ENCODE measurements around the gene AHCTF1. TPM values are rescaled to one million over a fixed set of nuclear protein-coding genes. Genes with fewer than 3 reads are reported as not detected.

Gene AHCTF1
- total RNA-seq, 1 experiment from 2014 or later = 65.8 TPM

DNA sequence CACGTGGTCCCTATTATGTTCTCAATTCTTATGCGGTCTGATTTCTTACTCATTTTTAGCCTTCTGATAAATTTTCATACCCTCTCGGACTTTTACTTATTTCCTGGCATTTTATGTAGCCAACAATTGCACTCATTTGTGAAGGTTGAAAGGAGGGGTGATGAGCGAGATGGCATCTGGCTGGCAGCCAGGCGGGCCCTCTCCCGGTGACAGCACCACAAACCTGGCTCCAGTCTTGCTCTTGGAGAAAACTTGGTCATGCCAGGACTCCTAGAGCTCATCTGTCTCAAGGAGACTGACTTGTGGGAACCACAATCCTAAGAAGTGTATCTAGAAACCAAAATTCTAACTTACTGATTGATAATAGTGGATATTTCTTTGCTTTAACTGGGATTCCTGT lies 14.6 kb upstream of the AHCTF1 start:
- Histone ChIP-seq H3K9me3 (ENCODE audit: low read depth, low read length, poor library complexity, severe bottlenecking) (no peaks in the 10 kb centered on the region), H3K4me3 (ENCODE audit: low read depth, low read length, poor library complexity, severe bottlenecking) (no peak overlapping the region), H3K27ac (ENCODE audit: low read depth, low read length, poor library complexity, severe bottlenecking) (no peak overlapping the region), H3K27me3 (replicated peaks; ENCODE audit: insufficient read depth, low read depth, low read length, poor library complexity) (no peaks in the 10 kb centered on the region), H3K36me3 (ENCODE audit: insufficient read depth, low read length, poor library complexity, severe bottlenecking) (no peaks in the 10 kb centered on the region), H3K4me1 (ENCODE audit: insufficient read depth, low read length, poor library complexity, severe bottlenecking) (no peaks in the 10 kb centered on the region)
- TF ChIP-seq, protein P1, sequence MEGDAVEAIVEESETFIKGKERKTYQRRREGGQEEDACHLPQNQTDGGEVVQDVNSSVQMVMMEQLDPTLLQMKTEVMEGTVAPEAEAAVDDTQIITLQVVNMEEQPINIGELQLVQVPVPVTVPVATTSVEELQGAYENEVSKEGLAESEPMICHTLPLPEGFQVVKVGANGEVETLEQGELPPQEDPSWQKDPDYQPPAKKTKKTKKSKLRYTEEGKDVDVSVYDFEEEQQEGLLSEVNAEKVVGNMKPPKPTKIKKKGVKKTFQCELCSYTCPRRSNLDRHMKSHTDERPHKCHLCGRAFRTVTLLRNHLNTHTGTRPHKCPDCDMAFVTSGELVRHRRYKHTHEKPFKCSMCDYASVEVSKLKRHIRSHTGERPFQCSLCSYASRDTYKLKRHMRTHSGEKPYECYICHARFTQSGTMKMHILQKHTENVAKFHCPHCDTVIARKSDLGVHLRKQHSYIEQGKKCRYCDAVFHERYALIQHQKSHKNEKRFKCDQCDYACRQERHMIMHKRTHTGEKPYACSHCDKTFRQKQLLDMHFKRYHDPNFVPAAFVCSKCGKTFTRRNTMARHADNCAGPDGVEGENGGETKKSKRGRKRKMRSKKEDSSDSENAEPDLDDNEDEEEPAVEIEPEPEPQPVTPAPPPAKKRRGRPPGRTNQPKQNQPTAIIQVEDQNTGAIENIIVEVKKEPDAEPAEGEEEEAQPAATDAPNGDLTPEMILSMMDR (conservative IDR thresholded peaks at IDR 0.05; ENCODE audit: low read depth, low read length) = no peak
- no peak for TF ChIP-seq EZH2 (IDR thresholded peaks at IDR 0.05; ENCODE audit: borderline replicate concordance, low read depth, low read length, poor library complexity, severe bottlenecking)
- DNase-seq (ENCODE audit: low spot score) = no peak
- ChIA-PET POLR2A (ENCODE audit: low non-redundant PET) (no interaction called here), CTCF (no interaction called here)
- no TSS peak for BruUV-seq (replicated peaks)
- intact Hi-C loops (cut with micrococcal nuclease; ENCODE audit: unreplicated experiment) = no loop called here

DNA sequence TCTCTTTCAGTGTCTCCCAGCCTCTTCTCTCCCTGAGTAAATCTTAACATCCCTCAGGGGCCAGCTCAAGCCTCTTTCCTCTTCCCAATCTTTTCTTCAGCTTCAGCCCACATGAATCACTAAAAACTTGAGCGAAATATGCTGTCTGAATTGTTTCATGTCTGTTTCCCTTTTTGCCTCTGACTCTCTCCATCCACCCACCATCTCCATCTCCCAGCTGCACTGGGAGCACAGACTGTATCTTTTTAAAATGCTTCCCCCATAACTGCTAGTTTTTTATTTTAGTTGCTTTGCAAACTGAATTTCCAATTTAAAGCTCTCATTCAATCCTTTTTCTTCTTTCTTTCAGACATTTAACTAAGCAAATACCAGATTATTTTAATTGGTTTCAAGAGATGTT lies 3.0 kb upstream of the AHCTF1 start:
- H3K4me3 ChIP-seq (ENCODE audit: low read depth, low read length, poor library complexity, severe bottlenecking) = no peak overlapping the region
- CTCF ChIA-PET = no interaction called here
- TF ChIP-seq, protein P1 (conservative IDR thresholded peaks at IDR 0.05; ENCODE audit: low read depth, low read length) = no peak
- TF ChIP-seq EZH2 (IDR thresholded peaks at IDR 0.05; ENCODE audit: borderline replicate concordance, low read depth, low read length, poor library complexity, severe bottlenecking) = no peak
- no peak overlapping the region for H3K27ac ChIP-seq (ENCODE audit: low read depth, low read length, poor library complexity, severe bottlenecking)
- no peaks in the 10 kb centered on the region for H3K4me1 ChIP-seq (ENCODE audit: insufficient read depth, low read length, poor library complexity, severe bottlenecking)
- intact Hi-C loops (cut with micrococcal nuclease; ENCODE audit: unreplicated experiment) = no loop called here
- H3K9me3 ChIP-seq (ENCODE audit: low read depth, low read length, poor library complexity, severe bottlenecking) = no peaks in the 10 kb centered on the region
- POLR2A ChIA-PET (ENCODE audit: low non-redundant PET) = no interaction called here
- no peaks in the 10 kb centered on the region for H3K36me3 ChIP-seq (ENCODE audit: insufficient read depth, low read length, poor library complexity, severe bottlenecking)
- no peaks in the 10 kb centered on the region for H3K27me3 ChIP-seq (replicated peaks; ENCODE audit: insufficient read depth, low read depth, low read length, poor library complexity)
- no peak for DNase-seq (ENCODE audit: low spot score)
- no TSS peak for BruUV-seq (replicated peaks)

DNA sequence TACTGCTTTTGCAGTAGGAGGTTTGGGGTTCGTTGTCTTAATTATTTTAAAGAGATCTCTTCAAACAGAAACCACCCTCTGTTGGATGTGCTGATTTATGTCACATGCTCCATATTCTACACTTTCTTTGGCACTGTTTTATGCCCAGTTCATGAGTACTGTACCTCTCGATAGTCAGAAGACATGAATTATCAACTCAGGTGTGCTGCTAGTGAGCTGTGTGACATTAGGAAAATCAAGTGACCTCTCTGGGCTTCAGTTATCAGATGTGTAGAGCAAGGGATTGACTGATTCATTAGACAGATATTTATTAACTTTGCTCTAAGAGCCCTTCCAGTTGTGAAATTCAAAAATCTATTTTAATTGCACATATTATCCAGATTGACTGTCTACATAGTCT lies 2.1 kb upstream of the AHCTF1 start:
- no peak for TF ChIP-seq EZH2 (IDR thresholded peaks at IDR 0.05; ENCODE audit: borderline replicate concordance, low read depth, low read length, poor library complexity, severe bottlenecking)
- TF ChIP-seq, protein P1 (conservative IDR thresholded peaks at IDR 0.05; ENCODE audit: low read depth, low read length) = no peak
- H3K9me3 ChIP-seq (ENCODE audit: low read depth, low read length, poor library complexity, severe bottlenecking) = no peaks in the 10 kb centered on the region
- no peak for DNase-seq (ENCODE audit: low spot score)
- BruUV-seq (replicated peaks) = no TSS peak
- H3K27me3 ChIP-seq (replicated peaks; ENCODE audit: insufficient read depth, low read depth, low read length, poor library complexity) = no peaks in the 10 kb centered on the region
- H3K4me1 ChIP-seq (ENCODE audit: insufficient read depth, low read length, poor library complexity, severe bottlenecking) = no peaks in the 10 kb centered on the region
- ChIA-PET POLR2A (ENCODE audit: low non-redundant PET) (no interaction called here), CTCF (no interaction called here)
- H3K4me3 ChIP-seq (ENCODE audit: low read depth, low read length, poor library complexity, severe bottlenecking) = no peak overlapping the region
- intact Hi-C loops (cut with micrococcal nuclease; ENCODE audit: unreplicated experiment) = no loop called here
- peaks cover 3% of the 10 kb centered on the region for H3K36me3 ChIP-seq (ENCODE audit: insufficient read depth, low read length, poor library complexity, severe bottlenecking)
- no peak overlapping the region for H3K27ac ChIP-seq (ENCODE audit: low read depth, low read length, poor library complexity, severe bottlenecking)

All from A673 (cell line).